Transverse colon (tissue), 4 donors: ENCODE measurements around the gene CCSER2. TPM values are rescaled to one million over a fixed set of nuclear protein-coding genes. Genes with fewer than 3 reads are reported as not detected.

Source experiments
- DNase-seq: peaks from one replicate; pipeline ENCODE4 v3.0.0-alpha.2; 2019
- H3K27ac ChIP-seq, 4 donors: fragments of 200-600 bp; sonication (generic); 2 replicates each; pipeline ENCODE4 v1.5.1; 2016 to 2018; ENCODE audit warnings: inconsistent platforms in 4 of 4
- H3K27me3 ChIP-seq: fragments of 200-600 bp; sonication (generic); 2 replicates; pipeline ENCODE4 v1.5.1; 2017; ENCODE audit warnings: inconsistent platforms
- H3K36me3 ChIP-seq, 4 donors: fragments of 200-600 bp; sonication (generic); 2 replicates each; pipeline ENCODE4 v1.5.1; 2017 to 2019; ENCODE audit warnings: inconsistent platforms in 4 of 4
- H3K4me1 ChIP-seq, 4 donors: fragments of 200-600 bp; sonication (generic); 2 replicates each; pipeline ENCODE4 v1.5.1; 2017 to 2020; ENCODE audit warnings: inconsistent platforms in 4 of 4
- H3K4me3 ChIP-seq, 4 donors: fragments of 200-600 bp; sonication (generic); 1 replicate in 1 of 4; 2 replicates in 3 of 4; pipeline versions ENCODE4 v1.5.1 to v1.6.1; 2017 to 2019; ENCODE audit warnings: inconsistent platforms in 4 of 4
- H3K9me3 ChIP-seq, 2 donors: fragments of 200-600 bp; sonication (generic); 2 replicates each; pipeline ENCODE4 v1.5.1; 2017 to 2019; ENCODE audit warnings: inconsistent platforms in 2 of 2
- CTCF ChIP-seq, 5 experiments: fragments of 200-600 bp in 3 of 5; fragments of 450-650 bp in 2 of 5; sonication (generic) in 3 of 5; IDR thresholded peaks; 1 replicate in 2 of 5; 2 replicates in 3 of 5; pipeline ENCODE4 v1.5.1; 2016 to 2017; ENCODE audit warnings: antibody characterized with exemption in 5 of 5, inconsistent platforms in 3 of 5, mild to moderate bottlenecking in 2 of 5, moderate library complexity in 1 of 5
- EP300 ChIP-seq: sonication (generic); formaldehyde crosslinking; IDR thresholded peaks from one replicate; pipeline ENCODE4 v1.6.1; 2017; ENCODE audit warnings: antibody characterized with exemption, low read depth
- POLR2A ChIP-seq: fragments of 450-650 bp; IDR thresholded peaks from one replicate; pipeline ENCODE4 v1.6.1; 2016; ENCODE audit warnings: antibody characterized with exemption, mild to moderate bottlenecking, moderate library complexity
- POLR2AphosphoS5 ChIP-seq, 3 donors: sonication (generic); formaldehyde crosslinking; IDR thresholded peaks; one replicate each; pipeline ENCODE4 v1.6.1; 2016; ENCODE audit warnings: antibody characterized with exemption in 3 of 3
- WGBS, 2 donors: methylation state at CpG; one replicate each; pipeline ENCODE4 v1.1.5; 2018; ENCODE audit warnings: low coverage in 1 of 2; 5-methylcytosine and 5-hydroxymethylcytosine counted together
- in situ Hi-C, 4 donors: fragments of 200-750 bp; cut with MboI; loops; one replicate each; pipeline versions ENCODE4 v1.15.0 to v1.15.1; 2017; ENCODE audit warnings: low sequenced_read_pairs in 3 of 4, low pct_ligation_motif_present in 1 of 4, low pct_unique_long_range_greater_than_20kb in 1 of 4
- intact Hi-C: fragments of 100-400 bp; cut with DNase I; formaldehyde crosslinking; loops from one replicate; pipeline ENCODE4 v1.15.1; 2023; ENCODE audit warnings: low total_unique reads
- total RNA-seq, 4 donors: library from RNA; depleted of rRNA; stranded (reverse); fragments of >200 nt; gene quantifications; one replicate each; pipeline ENCODE4 v1.1.0, GENCODE V29; 2016

CCSER2 gene
- total RNA-seq, 4 donors from 2014 or later: 20.9 to 45.6 (median 33.7) TPM

- DNase-seq: no peak
- Histone ChIP-seq H3K27ac (no peak overlapping the region), H3K4me3 (no peak overlapping the region), H3K36me3 (no peaks in the 10 kb centered on the region), H3K9me3 (no peaks in the 10 kb centered on the region), H3K4me1 (peaks cover 9 to 35% (median 24%) of the 10 kb centered on the region in 4 donors), H3K27me3 (no peaks in the 10 kb centered on the region)
- in situ Hi-C loops: loop anchor here in 1 of 4 donors (25.0 kb wide), 1 partner anchor 198 kb away; the partner anchor contains the start of gene GHITM
- no peak for TF ChIP-seq POLR2AphosphoS5 (IDR thresholded peaks at IDR 0.05)
- TF ChIP-seq CTCF (IDR thresholded peaks at IDR 0.05): no peak
- no peak for TF ChIP-seq POLR2A
- TF ChIP-seq EP300: no peak
- WGBS, 2 donors: 70 to 79% methylated on average over 3 of the region's 3 CpGs
- intact Hi-C loops: no loop called here
Observed at GRCh38 chr10:84335516-84335915, 7.1 kb downstream of the CCSER2 start.

DNA sequence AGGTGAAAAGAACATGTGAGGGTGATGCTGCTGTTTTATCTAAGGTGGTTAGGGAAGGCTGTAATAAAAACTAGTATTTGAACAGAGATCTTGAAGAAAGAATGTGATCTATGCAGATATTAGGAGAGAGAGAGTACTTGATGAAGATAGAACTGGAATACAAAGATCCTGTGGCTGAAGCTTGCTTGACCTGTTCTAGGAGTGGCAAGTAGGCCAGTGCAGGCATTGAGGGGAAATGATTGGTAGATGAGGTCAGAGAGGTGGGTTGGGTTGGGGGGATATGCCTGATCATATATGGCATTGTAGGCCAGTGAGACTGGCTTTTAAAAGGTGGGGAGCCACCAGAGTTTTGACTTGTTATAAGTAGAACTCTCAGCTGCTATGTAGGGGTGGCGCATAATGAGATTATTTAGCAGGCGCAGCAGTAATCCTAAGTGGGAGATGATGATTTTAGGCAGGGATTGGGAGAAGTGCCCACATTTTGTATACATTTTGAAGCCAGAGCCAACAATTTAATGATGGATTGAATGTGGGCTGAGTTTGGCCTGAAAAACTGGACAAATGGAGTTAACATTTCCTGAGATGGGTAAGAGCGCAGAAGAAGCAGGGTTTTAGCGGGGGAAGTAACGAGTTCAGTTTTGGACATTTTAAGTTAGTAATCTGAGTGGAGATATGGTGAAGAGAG is 8.2 kb downstream of the CCSER2 start:
- no peaks in the 10 kb centered on the region for H3K9me3 ChIP-seq
- 89 to 100% methylated on average over 3 to 5 of the region's 5 CpGs for WGBS, 2 donors
- no peaks in the 10 kb centered on the region for H3K27me3 ChIP-seq
- intact Hi-C loops: no loop called here
- no peak overlapping the region for H3K4me3 ChIP-seq
- TF ChIP-seq POLR2A: no peak
- TF ChIP-seq EP300: no peak
- TF ChIP-seq CTCF (IDR thresholded peaks at IDR 0.05): no peak
- TF ChIP-seq POLR2AphosphoS5 (IDR thresholded peaks at IDR 0.05): no peak
- H3K4me1 ChIP-seq: peaks cover 5 to 26% (median 19%) of the 10 kb centered on the region in 4 donors
- no peak for DNase-seq
- H3K27ac ChIP-seq: no peak overlapping the region
- in situ Hi-C loops: loop anchor here in 1 of 4 donors (25.0 kb wide), 1 partner anchor 199 kb away; the partner anchor contains the start of gene GHITM
- no peaks in the 10 kb centered on the region for H3K36me3 ChIP-seq

GRCh38 chr10:84337199-84337598 is 8.8 kb downstream of the CCSER2 start:
- no peak for TF ChIP-seq EP300
- TF ChIP-seq CTCF (IDR thresholded peaks at IDR 0.05): no peak
- no peak for TF ChIP-seq POLR2A
- no peak for TF ChIP-seq POLR2AphosphoS5 (IDR thresholded peaks at IDR 0.05)
- no peak overlapping the region for H3K27ac ChIP-seq
- no peak for DNase-seq
- no peaks in the 10 kb centered on the region for H3K36me3 ChIP-seq
- no peaks in the 10 kb centered on the region for H3K27me3 ChIP-seq
- peaks cover 5 to 28% (median 17%) of the 10 kb centered on the region in 4 donors for H3K4me1 ChIP-seq
- no peak overlapping the region for H3K4me3 ChIP-seq
- intact Hi-C loops: no loop called here
- WGBS, 2 donors: 64 to 75% methylated on average over 3 of the region's 3 CpGs
- in situ Hi-C loops: loop anchor here in 1 of 4 donors (25.0 kb wide), 1 partner anchor 200 kb away; the partner anchor contains the start of gene GHITM
- no peaks in the 10 kb centered on the region for H3K9me3 ChIP-seq

GRCh38 chr10:84339025-84339424 is 10.6 kb downstream of the CCSER2 start:
- H3K27me3 ChIP-seq: no peaks in the 10 kb centered on the region
- no peaks in the 10 kb centered on the region for H3K9me3 ChIP-seq
- no peak for TF ChIP-seq EP300
- TF ChIP-seq POLR2AphosphoS5 (IDR thresholded peaks at IDR 0.05): no peak
- TF ChIP-seq POLR2A: no peak
- TF ChIP-seq CTCF (IDR thresholded peaks at IDR 0.05): no peak

More at GRCh38 chr10:84339025-84339424, 10.6 kb downstream of the CCSER2 start:
- Histone ChIP-seq H3K4me1 (peaks cover 5 to 28% (median 15%) of the 10 kb centered on the region in 4 donors), H3K27ac (no peak overlapping the region), H3K4me3 (no peak overlapping the region), H3K36me3 (no peaks in the 10 kb centered on the region)
- WGBS, 2 donors: 95% methylated on average over 1 of the region's 1 CpG; no CpG with 5 or more reads in 1 of the 2 donors
- DNase-seq: no peak
- intact Hi-C loops: no loop called here
- in situ Hi-C loops: loop anchor here in 1 of 4 donors (25.0 kb wide), 1 partner anchor 202 kb away; the partner anchor contains the start of gene GHITM
